ENCODE measurements around the gene PDZRN3. TPM values are rescaled to one million over a fixed set of nuclear protein-coding genes. Genes with fewer than 3 reads are reported as not detected.

Gene PDZRN3
- total RNA-seq, 1 donor from 2014 or later, result 38.3 TPM

DNA sequence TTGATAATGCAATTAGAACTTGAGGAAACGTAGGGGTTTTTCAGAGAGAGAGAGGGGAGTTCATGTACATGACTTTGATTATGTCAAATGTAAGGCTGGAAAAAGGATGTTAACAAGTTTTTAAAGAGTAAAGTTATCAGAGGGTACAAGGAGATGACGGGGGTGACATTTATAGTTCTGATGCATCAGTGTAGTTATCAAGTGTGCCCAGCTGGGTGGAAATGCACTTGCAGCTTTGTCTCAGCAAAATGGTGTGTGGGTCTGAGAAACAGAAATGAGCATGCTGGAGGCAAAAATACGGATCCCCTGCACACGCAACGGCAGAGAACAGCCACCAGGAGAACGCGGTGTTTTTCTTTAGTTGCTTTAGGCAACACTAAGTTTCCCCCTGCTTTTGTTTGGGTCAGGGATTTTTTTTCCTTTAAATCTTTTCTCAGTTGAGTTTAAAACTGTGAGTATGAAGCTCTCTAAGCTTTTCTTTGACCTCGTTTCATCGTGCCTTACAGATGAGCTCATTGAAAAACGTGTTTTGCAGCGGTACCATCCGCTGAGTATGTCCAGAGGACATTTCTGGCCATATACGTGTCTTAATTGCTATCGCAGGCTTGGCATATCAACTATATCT, 205.4 kb downstream of the PDZRN3 start:
- no peak for DNase-seq (ENCODE audit: low spot score)

DNA sequence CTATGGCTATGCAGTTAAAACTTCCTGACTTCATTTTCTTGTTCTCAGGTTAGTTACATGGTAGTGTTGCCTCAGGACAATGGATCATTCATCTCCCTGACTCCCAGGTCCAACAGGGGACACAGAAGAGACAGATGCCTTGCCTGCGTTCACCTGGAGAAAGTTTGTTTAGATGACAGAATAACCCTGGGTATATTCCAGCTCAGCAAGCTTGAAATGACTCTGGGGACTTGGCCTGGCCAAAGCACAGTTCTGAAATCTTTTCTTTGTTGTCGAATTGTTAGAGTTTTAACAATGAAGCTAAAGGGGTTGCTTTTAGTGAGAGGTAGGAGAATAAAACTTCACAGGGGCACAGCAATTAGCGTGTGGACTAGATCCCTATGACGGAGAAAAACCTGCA, 206.1 kb downstream of the PDZRN3 start:
- DNase-seq (ENCODE audit: low spot score), result no peak

DNA sequence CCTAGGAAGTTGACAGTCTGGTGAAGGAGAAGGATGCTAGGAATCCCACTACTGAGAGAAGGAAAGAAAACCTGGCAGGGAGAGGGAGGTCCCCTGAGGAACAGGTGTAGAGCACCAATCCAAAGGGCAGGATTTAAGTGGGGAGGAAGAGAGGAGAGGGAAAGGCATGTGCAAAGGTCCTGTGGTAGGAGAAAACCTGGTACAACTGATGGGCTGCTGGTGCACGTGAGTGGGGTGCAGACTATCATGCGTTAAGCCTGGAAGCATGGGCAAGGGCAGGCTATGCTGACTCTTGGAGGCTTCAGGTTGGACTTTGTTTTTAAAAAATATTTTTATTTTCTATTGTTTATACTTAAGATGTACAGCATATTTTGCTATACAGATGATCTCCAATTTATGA, 209.6 kb downstream of the PDZRN3 start:
- no peak for DNase-seq (ENCODE audit: low spot score)

- DNase-seq (ENCODE audit: low spot score), result no peak
Measured at GRCh38 chr3:73413619-73414018, 211.1 kb downstream of the PDZRN3 start.

- no peak for DNase-seq (ENCODE audit: low spot score)
Measured at GRCh38 chr3:73411993-73412392, 212.7 kb downstream of the PDZRN3 start.

GRCh38 chr3:73411545-73411944, 213.2 kb downstream of the PDZRN3 start:
- DNase-seq (ENCODE audit: low spot score), result no peak

DNA sequence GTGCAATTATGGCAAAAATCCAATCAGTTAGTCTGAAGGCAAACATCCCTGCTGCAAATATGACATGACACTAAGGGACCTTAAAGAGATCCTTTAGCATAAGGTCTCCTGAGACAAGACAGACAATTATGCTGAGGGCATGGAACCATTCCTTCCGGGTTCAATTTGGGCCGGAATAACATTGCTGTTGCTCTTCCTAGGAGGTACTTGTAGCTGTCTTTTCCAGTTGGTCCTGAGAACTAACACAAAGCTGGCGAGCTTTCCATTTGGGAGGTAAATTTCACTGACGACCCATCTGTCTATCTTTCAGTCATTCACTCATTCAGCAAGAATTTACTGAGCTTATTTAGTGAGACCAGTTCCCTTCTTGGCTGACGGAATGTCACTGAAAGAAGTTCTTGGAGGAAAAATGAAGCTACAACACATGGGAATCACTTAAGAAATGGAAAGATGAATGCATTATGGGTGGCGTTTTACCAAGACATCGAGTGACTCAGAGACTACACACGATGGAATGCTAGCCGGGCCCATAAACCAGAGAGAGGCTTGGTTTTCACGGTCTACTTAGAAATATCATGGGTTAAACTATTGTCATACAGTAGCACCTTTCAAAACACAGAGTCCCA, 215.5 kb downstream of the PDZRN3 start:
- no peak for DNase-seq (ENCODE audit: low spot score)

GRCh38 chr3:73408634-73409033, 216.1 kb downstream of the PDZRN3 start:
- DNase-seq (ENCODE audit: low spot score), result no peak

GRCh38 chr3:73407577-73407976, 217.2 kb downstream of the PDZRN3 start:
- no peak for DNase-seq (ENCODE audit: low spot score)

DNA sequence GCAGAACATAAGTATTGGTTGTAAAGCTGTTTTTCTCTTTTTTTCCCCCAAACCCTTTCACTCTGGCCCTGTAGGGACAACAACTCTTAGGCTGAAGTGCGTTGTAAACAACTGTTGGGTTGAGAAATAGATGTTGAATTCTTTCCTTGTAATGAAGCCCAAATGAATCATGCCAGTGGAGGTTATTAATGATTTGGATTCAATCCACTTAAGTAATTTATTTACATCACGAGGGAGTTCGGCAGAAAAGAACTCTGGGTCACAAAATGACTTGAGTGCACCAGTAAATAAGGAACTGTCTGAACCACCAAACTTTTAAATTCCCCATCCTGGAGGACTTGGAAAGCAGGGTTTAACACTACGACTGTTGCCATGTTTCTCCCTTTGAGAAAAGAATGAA, 218.9 kb downstream of the PDZRN3 start:
- DNase-seq (ENCODE audit: low spot score), result no peak

- no peak for DNase-seq (ENCODE audit: low spot score)
Measured at GRCh38 chr3:73405000-73405399, 219.7 kb downstream of the PDZRN3 start.

DNA sequence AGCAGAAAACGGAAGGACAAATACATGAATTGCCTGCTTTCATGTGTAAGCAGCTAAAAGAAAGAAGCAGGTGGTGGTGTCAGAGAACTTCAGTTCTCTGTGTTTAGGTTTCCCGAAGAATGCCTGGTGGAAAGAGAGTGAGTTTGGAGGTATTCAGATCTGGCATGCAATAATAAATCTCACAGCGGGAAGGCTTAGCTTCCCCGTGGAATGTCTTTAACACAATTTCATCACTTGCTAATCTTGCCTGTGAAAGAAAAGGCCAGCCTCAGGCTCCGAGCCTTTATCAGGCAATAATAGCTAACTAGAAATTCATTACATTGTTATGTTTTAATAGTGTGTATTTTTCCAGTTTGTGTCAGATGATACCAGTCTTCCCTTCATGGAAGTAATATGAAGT, 220.3 kb downstream of the PDZRN3 start:
- no peak for DNase-seq (ENCODE audit: low spot score)

DNA sequence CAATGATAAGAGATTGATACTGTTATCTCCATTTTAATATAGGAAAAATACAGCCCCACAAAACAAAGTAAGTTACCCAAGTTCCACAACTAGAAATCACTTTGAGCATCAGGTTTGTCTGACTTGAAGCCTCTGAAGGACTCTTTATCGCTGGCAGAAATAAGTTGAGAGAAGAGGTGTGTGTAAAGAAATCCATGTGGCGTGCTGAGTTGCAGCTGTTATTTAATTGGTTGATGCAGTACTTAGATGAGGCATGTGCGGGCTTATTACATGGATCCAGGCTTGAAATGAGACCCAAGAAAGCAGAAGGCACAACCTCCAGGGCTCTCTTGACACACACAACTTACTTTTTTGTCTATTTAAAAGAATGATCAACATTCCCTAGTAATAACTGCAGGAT, 221.3 kb downstream of the PDZRN3 start:
- no peak for DNase-seq (ENCODE audit: low spot score)

DNA sequence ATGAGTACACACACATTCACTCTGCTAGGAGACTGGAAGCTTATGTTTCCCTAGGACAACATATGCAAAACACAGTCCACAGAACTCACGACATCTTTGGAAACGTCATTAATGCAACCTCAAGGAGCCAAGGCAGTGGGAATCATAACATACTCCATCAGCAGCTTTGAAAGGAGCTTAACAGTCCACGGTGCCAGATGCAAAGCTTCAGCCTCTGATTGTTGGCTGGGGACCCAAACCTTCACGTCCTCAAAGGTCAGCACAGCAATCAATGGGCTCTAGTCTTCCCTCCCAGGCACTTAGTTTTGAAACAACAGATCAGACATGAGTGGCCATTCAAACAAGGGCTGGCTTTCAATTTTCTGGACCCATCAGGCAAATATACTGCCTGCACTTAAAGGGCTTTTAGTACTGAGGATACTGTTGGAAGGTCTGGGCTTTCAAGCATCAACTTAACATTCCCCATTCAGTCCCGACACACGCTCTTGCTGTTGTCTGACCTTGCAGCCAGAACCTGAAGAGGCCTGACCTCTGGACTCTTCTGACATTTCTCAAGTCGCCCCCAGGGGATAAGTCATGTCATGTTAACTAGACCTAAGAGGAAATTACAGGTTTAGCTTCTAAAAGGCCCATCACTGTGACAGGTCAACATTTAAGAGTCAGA, 223.0 kb downstream of the PDZRN3 start:
- peak; percentile 73 for DNase-seq (ENCODE audit: low spot score)

DNA sequence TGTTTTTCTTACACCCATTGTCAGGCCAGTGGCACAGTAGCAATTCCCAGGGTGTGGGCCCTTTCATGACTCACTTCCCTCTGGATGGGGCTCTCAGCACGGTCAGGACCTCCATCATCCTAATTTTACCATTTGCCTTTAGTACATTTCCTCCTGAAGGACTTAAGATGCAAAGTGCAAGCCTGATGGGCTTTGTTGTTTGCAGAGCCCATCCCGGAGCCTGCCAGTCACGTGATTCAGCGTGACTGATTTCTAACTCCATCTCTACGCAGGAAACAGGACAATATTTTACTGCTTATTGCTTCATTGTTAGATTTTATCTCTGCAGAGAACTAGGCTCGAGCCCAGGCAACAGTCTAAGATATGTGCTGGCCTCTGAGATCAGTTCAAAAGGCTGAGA, 223.7 kb downstream of the PDZRN3 start:
- DNase-seq (ENCODE audit: low spot score), result no peak

GRCh38 chr3:73399666-73400253, 225.0 kb downstream of the PDZRN3 start:
- DNase-seq (ENCODE audit: low spot score), result no peak

- no peak for DNase-seq (ENCODE audit: low spot score)
Measured at GRCh38 chr3:73399106-73399505, 225.6 kb downstream of the PDZRN3 start.

GRCh38 chr3:73398084-73398483, 226.7 kb downstream of the PDZRN3 start:
- no peak for DNase-seq (ENCODE audit: low spot score)

- DNase-seq (ENCODE audit: low spot score), result no peak
Measured at GRCh38 chr3:73394240-73394639, 230.5 kb downstream of the PDZRN3 start.

DNA sequence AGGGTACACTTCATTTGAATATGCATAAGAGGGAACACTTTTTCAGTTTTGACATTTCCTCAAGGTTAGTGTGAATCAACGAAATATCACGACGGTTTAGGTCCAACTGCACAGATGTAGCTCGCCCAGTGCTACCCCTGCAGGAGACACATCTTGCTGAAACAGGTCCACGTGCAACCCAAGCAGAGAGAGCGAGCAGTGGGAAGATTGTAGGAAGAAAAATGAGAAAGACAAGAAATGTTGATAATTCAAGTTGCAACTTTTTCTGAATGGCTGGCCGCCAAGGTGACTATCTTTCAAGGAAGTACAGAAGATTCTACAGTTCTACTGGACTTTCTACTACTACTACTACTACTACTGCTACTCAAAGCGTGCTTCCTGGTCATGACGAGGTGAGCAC, 231.7 kb downstream of the PDZRN3 start:
- DNase-seq (ENCODE audit: low spot score), result no peak

DNA sequence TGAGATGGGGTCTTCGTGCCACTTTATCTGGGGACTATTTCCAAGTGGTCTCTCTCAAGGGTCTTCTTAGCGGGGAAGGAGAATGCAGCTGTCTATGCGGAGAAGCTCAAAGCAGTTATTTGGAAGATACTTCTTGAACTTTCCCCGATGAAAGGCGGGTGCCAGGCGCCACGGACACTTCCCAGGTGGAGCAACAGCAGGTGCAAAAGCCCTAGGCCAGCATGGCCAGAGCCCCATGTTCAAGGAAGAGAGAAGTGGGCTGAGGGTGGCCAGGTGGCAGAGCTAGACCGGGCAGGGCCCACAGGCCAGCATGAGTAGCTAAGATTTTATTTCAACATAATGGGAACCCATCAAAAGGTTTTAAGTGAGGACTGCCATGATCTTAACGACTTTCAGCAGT, 232.8 kb downstream of the PDZRN3 start:
- DNase-seq (ENCODE audit: low spot score), result no peak

GRCh38 chr3:73389928-73390327, 234.8 kb downstream of the PDZRN3 start:
- no peak for DNase-seq (ENCODE audit: low spot score)

All from ureter (tissue), 1 donor.